Endothelial cell (in vitro differentiated cells): ENCODE data around the gene TEX55. TPM values are rescaled to one million over a fixed set of nuclear protein-coding genes. Genes with fewer than 3 reads are reported as not detected.

Experiments used
- DNase-seq: peaks from one replicate; pipeline ENCODE4 v3.0.0; 2021; ENCODE audit warnings: low spot score
- H3K27ac Mint-ChIP-seq: one replicate; pipeline ENCODE4 v1.8.0; 2021; ENCODE audit warnings: mixed read lengths, inconsistent platforms; ENCODE audit not compliant: unreplicated experiment
- H3K27me3 Mint-ChIP-seq: one replicate; pipeline ENCODE4 v1.8.0; 2021; ENCODE audit warnings: mild to moderate bottlenecking, moderate library complexity, mixed read lengths, inconsistent platforms; ENCODE audit not compliant: unreplicated experiment
- H3K36me3 Mint-ChIP-seq: one replicate; pipeline ENCODE4 v1.8.0; 2021; ENCODE audit warnings: mild to moderate bottlenecking, low read depth, mixed read lengths, inconsistent platforms; ENCODE audit not compliant: unreplicated experiment
- H3K4me1 Mint-ChIP-seq: one replicate; pipeline ENCODE4 v1.8.0; 2021; ENCODE audit warnings: mild to moderate bottlenecking, mixed read lengths, inconsistent platforms; ENCODE audit not compliant: unreplicated experiment
- H3K4me3 Mint-ChIP-seq: one replicate; pipeline ENCODE4 v1.8.0; 2021; ENCODE audit warnings: mild to moderate bottlenecking, mixed read lengths, inconsistent platforms; ENCODE audit not compliant: unreplicated experiment
- H3K9me3 Mint-ChIP-seq: one replicate; pipeline ENCODE4 v1.8.0; 2021; ENCODE audit warnings: mixed read lengths, inconsistent platforms; ENCODE audit not compliant: unreplicated experiment
- total RNA-seq: library from RNA; stranded (reverse); fragmentation: NEBNext Ultra II Directional; extraction: Animal tissue kit (Norgen Biotek cat#: 25700); gene quantifications from one replicate; pipeline ENCODE4 v1.2.1, GENCODE V29; 2021; ENCODE audit not compliant: unreplicated experiment
- TF ChIP-seq, protein P1 (sequence below): fragments of 200-600 bp; sonication (generic); IDR thresholded peaks from one replicate; pipeline ENCODE4 v1.5.0; 2021; ENCODE audit warnings: antibody characterized with exemption; ENCODE audit not compliant: unreplicated experiment

The TEX55 gene
- total RNA-seq, 1 donor from 2014 or later = not detected

DNA sequence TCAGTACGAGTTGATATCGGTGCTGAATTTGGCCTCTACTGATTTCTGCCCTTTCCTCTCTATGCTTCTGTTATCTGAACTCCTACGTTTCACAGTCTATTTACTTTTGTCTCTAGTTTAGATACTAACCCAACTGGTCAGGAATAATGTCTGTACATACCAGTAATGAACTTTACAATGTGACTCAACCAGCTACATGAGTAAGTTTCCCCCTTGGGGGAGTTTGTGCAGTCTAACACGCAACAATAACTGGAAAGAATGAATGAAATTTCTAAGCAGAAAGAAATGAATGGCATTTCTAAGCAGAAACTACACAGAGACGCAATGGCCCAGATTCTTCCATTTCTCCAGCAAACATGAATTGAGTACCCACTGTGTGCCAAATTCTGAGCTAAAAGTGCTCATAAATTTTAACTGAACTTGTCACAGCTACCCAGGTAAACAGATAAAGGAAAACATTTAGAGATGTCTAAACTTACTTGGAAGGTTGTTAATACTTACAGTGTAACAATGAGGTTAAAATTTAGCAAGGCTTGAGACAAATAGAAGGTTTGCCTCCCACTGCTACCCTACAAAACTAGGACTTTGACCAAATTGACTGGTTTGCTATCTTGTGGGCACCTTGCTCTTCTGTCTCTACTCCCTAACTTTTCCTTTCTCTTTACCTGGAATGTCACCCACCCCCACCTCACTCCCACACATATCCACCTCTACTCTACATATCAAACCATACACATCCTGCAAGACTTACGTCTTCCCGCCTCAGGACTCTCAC is 39.0 kb downstream of the TEX55 start:
- no peak for DNase-seq
- Mint-ChIP-seq H3K4me3 (no peak overlapping the region), H3K4me1 (no peaks in the 10 kb centered on the region), H3K27me3 (no peaks in the 10 kb centered on the region), H3K27ac (no peak overlapping the region), H3K9me3 (no peaks in the 10 kb centered on the region), H3K36me3 (no peaks in the 10 kb centered on the region)
- TF ChIP-seq, protein P1, sequence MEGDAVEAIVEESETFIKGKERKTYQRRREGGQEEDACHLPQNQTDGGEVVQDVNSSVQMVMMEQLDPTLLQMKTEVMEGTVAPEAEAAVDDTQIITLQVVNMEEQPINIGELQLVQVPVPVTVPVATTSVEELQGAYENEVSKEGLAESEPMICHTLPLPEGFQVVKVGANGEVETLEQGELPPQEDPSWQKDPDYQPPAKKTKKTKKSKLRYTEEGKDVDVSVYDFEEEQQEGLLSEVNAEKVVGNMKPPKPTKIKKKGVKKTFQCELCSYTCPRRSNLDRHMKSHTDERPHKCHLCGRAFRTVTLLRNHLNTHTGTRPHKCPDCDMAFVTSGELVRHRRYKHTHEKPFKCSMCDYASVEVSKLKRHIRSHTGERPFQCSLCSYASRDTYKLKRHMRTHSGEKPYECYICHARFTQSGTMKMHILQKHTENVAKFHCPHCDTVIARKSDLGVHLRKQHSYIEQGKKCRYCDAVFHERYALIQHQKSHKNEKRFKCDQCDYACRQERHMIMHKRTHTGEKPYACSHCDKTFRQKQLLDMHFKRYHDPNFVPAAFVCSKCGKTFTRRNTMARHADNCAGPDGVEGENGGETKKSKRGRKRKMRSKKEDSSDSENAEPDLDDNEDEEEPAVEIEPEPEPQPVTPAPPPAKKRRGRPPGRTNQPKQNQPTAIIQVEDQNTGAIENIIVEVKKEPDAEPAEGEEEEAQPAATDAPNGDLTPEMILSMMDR = no peak

DNA sequence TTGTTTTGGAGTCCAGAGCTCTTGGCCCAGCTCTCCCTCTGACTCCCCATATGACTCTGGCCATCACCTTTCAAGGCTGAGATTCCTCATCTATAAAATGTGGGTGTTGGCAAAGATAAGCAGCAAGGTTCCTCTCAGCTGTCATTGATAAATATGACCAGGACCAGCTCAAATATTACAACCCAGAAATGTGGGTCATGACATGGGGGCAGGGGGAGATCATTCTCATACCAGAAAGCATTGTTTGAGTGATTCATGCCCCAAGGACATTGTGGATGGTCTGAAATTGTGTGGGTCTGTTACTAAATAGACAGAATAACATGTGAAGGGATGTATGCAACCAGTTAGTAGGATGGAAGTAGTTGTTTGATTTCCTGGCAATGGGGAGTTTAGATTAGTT is 41.3 kb downstream of the TEX55 start:
- DNase-seq = no peak
- no peaks in the 10 kb centered on the region for H3K4me1 Mint-ChIP-seq
- no peaks in the 10 kb centered on the region for H3K9me3 Mint-ChIP-seq

DNA sequence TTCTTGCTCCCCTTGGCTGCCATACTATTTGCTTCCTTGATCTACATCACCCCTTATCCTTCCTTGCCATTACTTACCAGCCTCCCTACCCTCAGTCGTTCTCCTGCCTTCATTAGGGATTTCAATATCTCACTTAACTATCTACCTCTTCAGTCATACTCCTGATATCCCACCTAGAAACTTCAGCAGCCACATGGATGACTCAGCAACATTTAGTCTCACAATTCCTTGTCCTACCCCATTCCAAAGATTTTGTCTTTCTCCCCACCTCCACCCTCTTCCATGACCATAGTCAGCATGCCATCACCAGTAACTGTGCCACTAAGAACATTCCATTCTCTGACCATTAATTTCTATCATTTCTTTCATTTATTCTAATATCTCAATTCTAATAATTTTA is 45.8 kb downstream of the TEX55 start:
- H3K27me3 Mint-ChIP-seq = no peaks in the 10 kb centered on the region
- H3K9me3 Mint-ChIP-seq = no peaks in the 10 kb centered on the region
- TF ChIP-seq, protein P1 = no peak
- H3K4me3 Mint-ChIP-seq = no peak overlapping the region
- peaks cover 5% of the 10 kb centered on the region for H3K4me1 Mint-ChIP-seq
- H3K27ac Mint-ChIP-seq = no peak overlapping the region
- DNase-seq = no peak
- no peaks in the 10 kb centered on the region for H3K36me3 Mint-ChIP-seq

More for the DNA sequence above, 41.3 kb downstream of the TEX55 start:
- Mint-ChIP-seq H3K4me3 (no peak overlapping the region), H3K36me3 (no peaks in the 10 kb centered on the region), H3K27ac (no peak overlapping the region), H3K27me3 (no peaks in the 10 kb centered on the region)
- TF ChIP-seq, protein P1 = no peak

DNA sequence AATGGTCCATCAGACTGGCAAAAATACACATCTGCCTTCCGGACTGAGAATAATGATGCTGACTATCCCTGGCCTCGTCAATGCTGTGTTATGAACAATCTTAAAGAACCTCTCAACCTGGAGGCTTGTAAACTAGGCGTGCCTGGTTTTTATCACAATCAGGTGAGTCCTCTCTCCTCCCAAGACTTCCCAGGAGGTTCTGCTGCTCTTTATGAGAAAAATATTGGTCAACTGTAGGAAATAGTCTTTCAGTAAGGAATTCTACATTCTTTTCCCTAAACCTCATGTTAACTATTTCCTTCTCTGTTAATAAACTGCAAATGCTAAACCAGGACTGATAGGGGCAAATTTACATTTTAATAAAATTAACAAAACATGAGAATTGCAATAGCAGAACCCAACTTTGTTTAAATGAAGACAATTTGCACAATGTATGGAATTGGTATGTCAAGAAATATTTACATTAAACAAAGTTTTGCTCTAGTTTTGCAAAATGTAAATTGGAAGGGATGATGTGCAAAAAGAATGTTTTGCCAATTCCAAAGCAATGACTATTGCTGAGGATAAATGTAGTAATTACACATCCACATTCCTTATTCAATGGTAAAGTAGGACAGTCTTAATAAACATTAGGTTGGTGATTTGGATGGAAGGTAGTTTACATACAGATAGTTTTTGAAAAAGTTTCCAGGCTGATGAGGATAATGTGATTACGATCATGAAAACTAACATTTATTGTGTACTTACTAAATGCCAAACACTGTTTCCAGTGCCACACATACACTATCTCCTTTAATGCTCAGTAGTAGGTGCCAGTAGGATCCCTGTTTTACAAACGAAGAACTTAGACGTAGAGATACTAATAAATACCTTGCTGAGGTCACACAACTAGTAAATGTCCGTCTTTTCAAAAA is 48.5 kb downstream of the TEX55 start:
- Mint-ChIP-seq H3K4me3 (no peak overlapping the region), H3K27ac (no peak overlapping the region), H3K9me3 (no peaks in the 10 kb centered on the region), H3K27me3 (no peaks in the 10 kb centered on the region), H3K4me1 (peaks cover 5% of the 10 kb centered on the region), H3K36me3 (no peaks in the 10 kb centered on the region)
- TF ChIP-seq, protein P1 = no peak
- DNase-seq = no peak

DNA sequence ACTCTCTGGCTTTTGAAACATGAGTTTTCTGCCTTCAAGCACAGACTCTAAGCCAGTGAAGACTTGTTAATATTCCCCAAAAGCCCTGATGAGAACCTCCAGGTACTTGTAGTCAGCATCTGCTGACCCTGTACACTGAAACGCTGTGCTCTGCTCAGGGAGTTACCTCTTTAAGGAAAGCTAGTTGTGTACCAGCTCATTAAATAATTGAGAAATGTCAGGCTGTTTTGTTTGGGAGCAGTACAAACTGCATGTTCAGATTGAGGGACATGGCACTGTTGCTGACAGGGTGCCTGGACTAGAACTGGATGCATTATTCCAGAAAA is 49.1 kb downstream of the TEX55 start:
- TF ChIP-seq, protein P1 = no peak
- no peak overlapping the region for H3K4me3 Mint-ChIP-seq
- peaks cover 5% of the 10 kb centered on the region for H3K4me1 Mint-ChIP-seq
- no peak overlapping the region for H3K27ac Mint-ChIP-seq
- H3K27me3 Mint-ChIP-seq = no peaks in the 10 kb centered on the region
- no peak for DNase-seq
- H3K9me3 Mint-ChIP-seq = no peaks in the 10 kb centered on the region
- no peaks in the 10 kb centered on the region for H3K36me3 Mint-ChIP-seq
